Thyroid gland (tissue), 4 donors: ENCODE measurements around the gene RAE1. TPM values are rescaled to one million over a fixed set of nuclear protein-coding genes. Genes with fewer than 3 reads are reported as not detected.
"Not testable (repeated sequence)": the region's sequence is repeated elsewhere in the genome, so short reads cannot be mapped to it uniquely, and the experiment has no call there.

Experiments
- DNase-seq, 2 donors: peaks; one replicate each; pipeline ENCODE4 v3.0.0-alpha.2; 2019
- H3K27ac ChIP-seq, 3 donors: fragments of 200-600 bp; sonication (generic); 1 replicate in 2 of 3; 2 replicates in 1 of 3; pipeline ENCODE4 v1.5.1; 2016 to 2019; ENCODE audit warnings: mild to moderate bottlenecking in 1 of 3, moderate library complexity in 1 of 3
- H3K27me3 ChIP-seq: fragments of 200-600 bp; sonication (generic); one replicate; pipeline ENCODE4 v1.5.1; 2019
- H3K36me3 ChIP-seq, 2 donors: fragments of 200-600 bp; sonication (generic); one replicate each; pipeline ENCODE4 v1.5.1; 2016 to 2019
- H3K4me1 ChIP-seq, 2 donors: fragments of 200-600 bp; sonication (generic); one replicate each; pipeline ENCODE4 v1.5.1; 2017 to 2019
- H3K4me3 ChIP-seq, 3 donors: fragments of 200-600 bp; sonication (generic); replicated peaks in 1 of 3; 1 replicate in 2 of 3; 2 replicates in 1 of 3; pipeline ENCODE4 v1.5.1; 2016; ENCODE audit warnings: mild to moderate bottlenecking in 1 of 3
- H3K9me3 ChIP-seq: fragments of 200-600 bp; sonication (generic); one replicate; pipeline ENCODE4 v1.5.1; 2017
- POLR2A ChIP-seq, 2 donors: fragments of 450-650 bp; IDR thresholded peaks; one replicate each; pipeline ENCODE4 v1.6.1; 2017; ENCODE audit warnings: antibody characterized with exemption in 2 of 2, mild to moderate bottlenecking in 2 of 2, moderate library complexity in 1 of 2
- WGBS, 2 donors: methylation state at CpG; one replicate each; pipeline ENCODE4 v1.1.5; 2017; 5-methylcytosine and 5-hydroxymethylcytosine counted together
- intact Hi-C: fragments of 100-400 bp; cut with DNase I; formaldehyde crosslinking; loops from one replicate; pipeline ENCODE4 v1.15.1; 2023
- total RNA-seq, 4 donors: library from RNA; depleted of rRNA; stranded (reverse); fragments of >200 nt; gene quantifications; one replicate each; pipeline ENCODE4 v1.2.3, GENCODE V29; 2016
- TF ChIP-seq, protein P1 (sequence below), 6 experiments: fragments of 200-600 bp in 3 of 6; fragments of 450-650 bp in 3 of 6; sonication (generic) in 3 of 6; IDR thresholded peaks; one replicate each; pipeline ENCODE4 v1.5.1; 2016 to 2019; ENCODE audit warnings: antibody characterized with exemption in 6 of 6, mild to moderate bottlenecking in 2 of 6, inconsistent platforms in 1 of 6, moderate library complexity in 1 of 6

The RAE1 gene
- total RNA-seq, 4 donors from 2014 or later, result 17.5 to 26.4 (median 22.3) TPM

DNA sequence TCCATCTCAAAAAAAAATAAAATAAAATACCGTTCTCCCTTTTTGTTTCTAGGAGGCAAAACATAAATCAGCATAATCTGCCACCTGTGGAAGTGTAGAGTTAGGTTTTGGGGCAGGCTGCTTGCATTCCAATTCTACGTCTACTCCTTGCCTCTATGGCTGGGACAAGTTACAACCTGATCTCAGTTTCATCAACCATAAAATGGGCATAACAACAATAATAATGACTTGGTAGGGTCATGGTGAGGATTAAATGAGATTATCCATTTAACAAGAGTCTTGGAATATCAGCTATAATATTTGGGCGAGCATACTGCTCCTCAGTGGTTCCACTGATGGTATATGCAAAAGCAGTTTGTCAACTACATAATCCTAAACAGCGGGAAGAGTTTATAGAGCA is 3.7 kb upstream of the RAE1 start:
- Histone ChIP-seq H3K27ac (no peak overlapping the region), H3K36me3 (no peaks in the 10 kb centered on the region), H3K4me1 (peaks cover 0 to 7% of the 10 kb centered on the region in 2 donors), H3K4me3 (no peak overlapping the region), H3K27me3 (no peaks in the 10 kb centered on the region), H3K9me3 (no peaks in the 10 kb centered on the region)
- 79 to 85% methylated on average over 4 of the region's 4 CpGs for WGBS, 2 donors
- intact Hi-C loops, result loop anchor here (2.0 kb wide), 1 partner anchor 259 kb away; no protein-coding TSS in a partner anchor
- TF ChIP-seq, protein P1, sequence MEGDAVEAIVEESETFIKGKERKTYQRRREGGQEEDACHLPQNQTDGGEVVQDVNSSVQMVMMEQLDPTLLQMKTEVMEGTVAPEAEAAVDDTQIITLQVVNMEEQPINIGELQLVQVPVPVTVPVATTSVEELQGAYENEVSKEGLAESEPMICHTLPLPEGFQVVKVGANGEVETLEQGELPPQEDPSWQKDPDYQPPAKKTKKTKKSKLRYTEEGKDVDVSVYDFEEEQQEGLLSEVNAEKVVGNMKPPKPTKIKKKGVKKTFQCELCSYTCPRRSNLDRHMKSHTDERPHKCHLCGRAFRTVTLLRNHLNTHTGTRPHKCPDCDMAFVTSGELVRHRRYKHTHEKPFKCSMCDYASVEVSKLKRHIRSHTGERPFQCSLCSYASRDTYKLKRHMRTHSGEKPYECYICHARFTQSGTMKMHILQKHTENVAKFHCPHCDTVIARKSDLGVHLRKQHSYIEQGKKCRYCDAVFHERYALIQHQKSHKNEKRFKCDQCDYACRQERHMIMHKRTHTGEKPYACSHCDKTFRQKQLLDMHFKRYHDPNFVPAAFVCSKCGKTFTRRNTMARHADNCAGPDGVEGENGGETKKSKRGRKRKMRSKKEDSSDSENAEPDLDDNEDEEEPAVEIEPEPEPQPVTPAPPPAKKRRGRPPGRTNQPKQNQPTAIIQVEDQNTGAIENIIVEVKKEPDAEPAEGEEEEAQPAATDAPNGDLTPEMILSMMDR (IDR thresholded peaks at IDR 0.05), result no peak
- no peak for TF ChIP-seq POLR2A (IDR thresholded peaks at IDR 0.05)
- no peak for DNase-seq

GRCh38 chr20:57348200-57348921 is 2.7 kb upstream of the RAE1 start:
- H3K4me3 ChIP-seq, DNase-seq, H3K4me1 ChIP-seq, H3K27ac ChIP-seq, H3K36me3 ChIP-seq, H3K9me3 ChIP-seq, intact Hi-C loops, H3K27me3 ChIP-seq: not testable (repeated sequence)
- WGBS, 2 donors, result 77 to 79% methylated on average over 26 to 27 of the region's 47 CpGs

DNA sequence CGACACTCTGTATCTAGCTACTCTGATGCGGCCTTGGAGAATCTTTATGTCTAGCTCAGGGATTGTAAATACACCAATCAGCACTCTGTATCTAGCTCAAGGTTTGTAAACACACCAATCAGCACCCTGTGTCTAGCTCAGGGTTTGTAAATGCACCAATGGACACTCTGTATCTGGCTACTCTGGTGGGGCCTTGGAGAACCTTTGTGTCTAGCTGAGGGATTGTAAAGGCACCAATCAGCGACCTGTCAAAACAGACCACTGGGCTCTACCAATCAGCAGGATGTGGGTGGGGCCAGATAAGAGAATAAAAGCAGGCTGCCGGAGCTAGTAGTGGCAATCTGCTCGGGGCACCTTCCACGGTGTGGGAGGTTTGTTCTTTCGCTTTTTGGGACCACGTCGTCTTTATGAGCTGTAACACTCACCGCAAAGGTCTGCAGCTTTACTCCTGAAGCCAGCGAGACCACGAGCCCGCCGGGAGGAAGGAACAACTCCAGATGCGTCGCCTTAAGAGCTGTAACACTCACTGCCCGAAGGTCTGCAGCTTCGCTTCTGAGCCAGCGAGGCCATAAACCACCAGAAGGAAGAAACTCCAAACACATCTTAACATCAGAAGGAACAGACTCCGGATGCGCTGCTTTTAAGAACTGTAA is 2.0 kb upstream of the RAE1 start:
- intact Hi-C loops, H3K27ac ChIP-seq, H3K4me1 ChIP-seq, H3K36me3 ChIP-seq, H3K27me3 ChIP-seq, H3K9me3 ChIP-seq, H3K4me3 ChIP-seq, DNase-seq: not testable (repeated sequence)
- WGBS, 2 donors, result 87 to 92% methylated on average over 21 of the region's 21 CpGs

DNA sequence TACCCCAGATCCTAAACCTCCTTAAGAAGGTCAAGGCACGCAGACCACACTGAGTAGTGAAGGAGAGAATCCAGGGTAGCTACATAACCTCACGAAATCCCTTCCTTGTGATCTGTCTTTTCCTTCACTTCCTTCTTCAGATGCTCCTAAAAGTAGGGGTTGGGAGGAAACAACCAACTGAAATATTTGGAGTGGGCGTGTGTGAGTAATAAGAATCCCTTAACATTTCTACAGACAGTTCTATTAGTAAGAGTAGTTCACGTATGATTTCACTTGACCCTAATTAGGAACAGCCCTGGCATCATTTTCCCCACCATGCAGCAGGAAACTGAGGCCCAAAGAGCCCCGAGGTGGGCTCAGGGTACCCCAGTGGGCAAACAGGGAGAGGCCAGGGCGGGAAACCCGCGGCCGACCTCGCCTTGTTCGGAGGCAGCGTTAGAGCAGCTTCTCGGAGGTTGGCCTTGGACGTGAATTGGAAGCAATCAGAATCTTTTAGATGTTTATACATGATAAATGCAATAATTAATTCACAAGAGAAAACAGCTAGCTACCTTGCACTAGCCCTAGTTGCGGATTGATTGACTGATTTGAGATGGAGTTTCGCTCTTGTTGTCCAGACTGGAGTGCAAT is 859 bp upstream of the RAE1 start:
- peaks cover 9 to 14% of the 10 kb centered on the region in 2 donors for H3K36me3 ChIP-seq
- 91 to 93% methylated on average over 16 of the region's 16 CpGs for WGBS, 2 donors
- peaks cover 0 to 9% of the 10 kb centered on the region in 2 donors for H3K4me1 ChIP-seq
- no peak for DNase-seq
- no peak overlapping the region for H3K27ac ChIP-seq
- TF ChIP-seq, protein P1 (IDR thresholded peaks at IDR 0.05), result no peak
- no peak for TF ChIP-seq POLR2A (IDR thresholded peaks at IDR 0.05)
- intact Hi-C loops, result no loop called here
- H3K9me3 ChIP-seq, result no peaks in the 10 kb centered on the region
- no peaks in the 10 kb centered on the region for H3K27me3 ChIP-seq
- no peak overlapping the region for H3K4me3 ChIP-seq

- DNase-seq, H3K4me1 ChIP-seq, H3K9me3 ChIP-seq, intact Hi-C loops, H3K27me3 ChIP-seq: not testable (repeated sequence)
- WGBS, 2 donors, result 17 to 75% methylated on average over 1 to 10 of the region's 24 CpGs
- Histone ChIP-seq H3K4me3 (peak overlapping the region in 1 of 3 donors; percentile 95), H3K36me3 (peaks cover 9 to 16% of the 10 kb centered on the region in 2 donors), H3K27ac (peak overlapping the region; percentile 77 to 82 (median 82))
These were observed 371 bp upstream of the RAE1 start for GRCh38 chr20:57350726-57351041.

DNA sequence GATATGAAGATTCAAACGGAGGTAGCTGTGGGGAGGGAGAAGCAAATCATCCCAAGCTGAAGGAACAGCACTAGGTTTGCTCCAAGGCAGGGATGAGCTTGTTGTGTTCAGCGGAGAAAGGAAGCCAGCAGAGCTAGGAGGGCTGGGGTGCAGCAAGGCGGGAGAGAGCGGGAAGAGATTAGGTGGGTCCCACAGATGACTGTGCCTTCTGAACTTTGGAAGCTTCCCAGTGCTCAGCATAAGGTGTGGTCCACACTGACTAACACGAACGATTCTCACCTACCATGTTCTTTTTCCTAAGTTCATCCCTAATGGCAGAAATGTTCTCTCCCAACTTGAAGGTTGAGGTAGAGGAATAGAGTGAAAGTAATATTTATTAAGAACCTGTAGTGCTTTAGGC is 1.2 kb downstream of the RAE1 start:
- WGBS, 2 donors, result 78 to 81% methylated on average over 6 of the region's 6 CpGs
- H3K27me3 ChIP-seq, result no peaks in the 10 kb centered on the region
- no peaks in the 10 kb centered on the region for H3K9me3 ChIP-seq
- H3K4me3 ChIP-seq, result no peak overlapping the region
- intact Hi-C loops, result no loop called here
- peaks cover 0 to 9% of the 10 kb centered on the region in 2 donors for H3K4me1 ChIP-seq
- no peak for TF ChIP-seq POLR2A (IDR thresholded peaks at IDR 0.05)
- TF ChIP-seq, protein P1 (IDR thresholded peaks at IDR 0.05), result no peak
- H3K36me3 ChIP-seq, result peaks cover 19 to 27% of the 10 kb centered on the region in 2 donors
- no peak overlapping the region for H3K27ac ChIP-seq
- no peak for DNase-seq
